Stimulated activated naive CD8-positive, alpha-beta T cell treated with anti-CD3 and anti-CD28 coated beads, Interleukin-15, Interleukin-2, amounts not matched to agents 100 ng/mL and 50 ng/mL, for 24 hours (primary cell): ENCODE measurements around the gene SOX6.

Source experiments
- H3K27ac Mint-ChIP-seq: one replicate; pipeline ENCODE4 v1.8.0; 2021; ENCODE audit warnings: mild to moderate bottlenecking, mixed read lengths
- H3K27me3 Mint-ChIP-seq: one replicate; pipeline ENCODE4 v1.8.0; 2021; ENCODE audit warnings: mixed read lengths
- H3K36me3 Mint-ChIP-seq: one replicate; pipeline ENCODE4 v1.8.0; 2021; ENCODE audit warnings: low read depth, mixed read lengths
- H3K4me1 Mint-ChIP-seq: one replicate; pipeline ENCODE4 v1.8.0; 2021; ENCODE audit warnings: low read depth, mixed read lengths
- H3K4me3 Mint-ChIP-seq: one replicate; pipeline ENCODE4 v1.8.0; 2021; ENCODE audit warnings: mild to moderate bottlenecking, mixed read lengths
- H3K9me3 Mint-ChIP-seq: one replicate; pipeline ENCODE4 v1.8.0; 2021; ENCODE audit warnings: mixed read lengths

The SOX6 gene

DNA sequence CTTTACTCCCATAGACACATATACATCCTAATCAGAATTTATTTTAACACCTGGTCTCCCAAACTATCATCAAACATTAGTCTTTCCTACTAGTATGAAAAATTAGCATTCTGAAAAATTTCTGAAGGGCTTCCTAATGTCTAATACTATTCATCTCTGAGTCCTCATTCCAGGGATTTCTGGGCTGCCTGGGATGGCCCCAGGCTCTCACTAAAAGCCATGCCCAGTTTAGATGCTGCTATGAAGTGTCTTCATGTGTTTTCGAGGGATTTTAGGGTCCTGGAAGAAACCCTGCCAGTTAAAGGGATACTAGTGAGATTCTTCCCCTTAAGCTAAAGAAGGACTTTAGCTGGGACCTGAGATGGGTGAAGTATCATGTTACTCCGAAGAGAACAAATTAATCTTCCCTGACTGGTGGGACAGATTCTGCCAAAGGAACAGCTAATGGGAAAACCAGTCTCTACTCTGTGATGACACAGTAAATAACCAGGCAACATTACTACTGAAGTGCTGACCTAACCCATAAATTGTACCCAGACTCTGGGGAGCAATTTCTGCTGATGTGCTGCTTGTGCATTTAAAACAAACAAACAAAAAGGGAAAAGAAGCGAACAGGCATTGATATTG lies 342.6 kb downstream of the SOX6 start:
- Mint-ChIP-seq H3K36me3 (no peaks in the 10 kb centered on the region), H3K4me1 (no peaks in the 10 kb centered on the region), H3K27me3 (no peaks in the 10 kb centered on the region), H3K4me3 (no peak overlapping the region), H3K9me3 (no peaks in the 10 kb centered on the region), H3K27ac (no peak overlapping the region)

DNA sequence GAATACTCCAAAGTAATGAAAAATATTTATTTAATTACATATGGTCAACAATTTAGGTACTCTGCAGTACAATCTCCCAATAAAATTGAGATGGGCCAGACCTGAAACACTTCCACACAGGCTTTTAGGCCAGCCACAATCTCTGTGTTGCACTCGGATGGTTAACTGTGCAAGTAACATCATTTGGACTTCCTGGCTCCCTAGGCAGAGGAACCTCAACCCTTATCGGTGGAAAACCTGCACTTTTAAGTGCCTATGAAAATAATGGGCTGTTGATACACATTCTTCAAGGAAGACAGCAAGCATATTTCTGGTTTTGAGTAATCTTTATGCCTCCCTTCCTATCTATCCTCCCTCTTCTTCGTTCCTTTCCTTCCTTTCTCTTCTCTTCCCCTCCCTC lies 343.1 kb downstream of the SOX6 start:
- Mint-ChIP-seq H3K27me3 (peaks cover 1% of the 10 kb centered on the region), H3K27ac (no peak overlapping the region), H3K4me1 (no peaks in the 10 kb centered on the region), H3K9me3 (no peaks in the 10 kb centered on the region), H3K36me3 (no peaks in the 10 kb centered on the region), H3K4me3 (no peak overlapping the region)

DNA sequence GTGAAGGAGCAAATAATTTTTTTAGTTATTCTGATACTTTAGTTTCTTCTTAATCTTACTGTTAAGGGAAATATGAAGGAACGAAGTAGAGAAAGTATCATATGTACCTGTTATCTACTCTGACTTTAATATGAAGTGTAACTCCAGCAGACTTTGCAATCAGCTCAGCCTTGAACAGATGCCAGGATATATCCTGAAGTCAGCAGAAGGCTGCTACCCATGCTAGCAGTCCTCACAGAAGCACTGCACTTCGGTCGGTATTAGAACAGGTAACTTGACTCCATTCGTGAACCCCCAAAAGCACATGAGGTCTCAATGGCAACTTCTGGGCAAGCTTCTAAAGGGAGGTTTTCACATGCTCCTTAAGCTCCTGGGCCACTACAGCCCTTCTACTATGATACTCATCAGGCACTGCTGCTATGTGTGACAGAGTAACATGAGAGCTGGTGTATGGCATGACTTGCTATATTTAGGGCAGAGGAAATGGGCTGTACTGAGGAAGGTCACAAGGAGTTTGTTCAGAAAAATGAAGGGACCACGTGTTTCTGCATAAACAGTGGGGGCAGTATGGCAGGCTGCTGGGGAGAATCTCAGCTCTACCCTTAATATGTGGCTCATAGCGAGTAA lies 344.1 kb downstream of the SOX6 start:
- Mint-ChIP-seq H3K4me3 (no peak overlapping the region), H3K27me3 (peaks cover 4% of the 10 kb centered on the region)

DNA sequence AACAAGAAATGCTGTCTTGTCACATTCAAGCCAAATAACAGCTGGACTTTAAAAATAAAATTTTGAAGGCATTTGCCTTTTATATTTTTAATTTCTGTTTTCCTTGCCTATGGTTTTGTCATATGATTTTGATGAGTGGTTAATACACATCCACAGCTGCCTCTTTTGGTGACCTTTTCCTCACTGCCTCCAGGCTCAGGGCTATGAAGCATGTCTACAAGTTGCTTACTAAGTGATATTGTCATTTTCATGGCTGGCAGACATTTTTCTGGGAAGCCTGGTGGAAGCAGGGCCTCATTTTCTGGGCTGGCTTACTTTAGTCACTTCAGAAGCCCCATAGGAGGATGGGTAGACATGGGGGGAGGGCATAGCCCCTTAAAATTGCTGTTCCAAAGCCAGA lies 344.9 kb downstream of the SOX6 start:
- Mint-ChIP-seq H3K27me3 (peaks cover 4% of the 10 kb centered on the region), H3K27ac (no peak overlapping the region), H3K4me1 (no peaks in the 10 kb centered on the region), H3K9me3 (no peaks in the 10 kb centered on the region), H3K4me3 (no peak overlapping the region), H3K36me3 (no peaks in the 10 kb centered on the region)

More for the DNA sequence above, 344.1 kb downstream of the SOX6 start:
- no peaks in the 10 kb centered on the region for H3K36me3 Mint-ChIP-seq
- H3K9me3 Mint-ChIP-seq: no peaks in the 10 kb centered on the region
- no peak overlapping the region for H3K27ac Mint-ChIP-seq
- no peaks in the 10 kb centered on the region for H3K4me1 Mint-ChIP-seq

DNA sequence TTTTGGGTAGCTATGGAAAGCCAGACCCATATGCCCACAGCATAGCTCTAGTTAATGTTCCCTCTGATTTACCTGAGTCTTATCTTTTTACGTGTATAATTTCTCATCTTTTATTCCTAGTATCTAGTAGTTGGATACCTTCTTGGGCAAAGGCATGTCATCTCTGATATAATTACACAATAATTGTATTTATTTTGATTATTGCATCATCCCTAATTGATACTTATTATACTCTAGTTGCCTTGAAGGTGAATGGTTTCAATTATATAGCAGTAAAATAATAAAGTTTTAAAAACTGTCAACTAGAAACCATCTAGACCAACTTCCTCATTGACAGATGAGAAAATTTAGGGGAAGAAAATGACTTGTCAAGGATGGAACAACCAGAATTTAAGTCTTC lies 347.3 kb downstream of the SOX6 start:
- no peak overlapping the region for H3K4me3 Mint-ChIP-seq
- no peaks in the 10 kb centered on the region for H3K36me3 Mint-ChIP-seq

DNA sequence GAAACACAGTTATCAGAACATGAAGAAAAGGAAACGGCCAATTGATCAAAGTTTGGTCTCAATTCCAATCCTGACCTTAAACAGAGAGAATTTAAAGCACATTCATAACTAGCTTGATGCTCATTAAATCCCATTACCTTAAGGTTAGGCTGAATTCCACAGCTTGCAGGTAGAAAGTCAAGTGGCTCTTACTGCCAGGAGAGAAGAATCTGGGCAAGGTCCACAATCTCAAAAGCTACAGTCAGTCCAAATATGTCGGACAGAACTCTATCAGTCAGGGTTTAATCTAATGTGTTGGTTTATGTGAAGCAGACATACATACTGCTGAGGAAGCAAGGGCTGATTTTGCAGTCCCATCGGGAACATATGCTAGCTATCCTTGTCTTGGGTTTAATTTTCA lies 348.8 kb downstream of the SOX6 start:
- H3K27ac Mint-ChIP-seq: no peak overlapping the region

More for the DNA sequence above, 347.3 kb downstream of the SOX6 start:
- H3K27ac Mint-ChIP-seq: no peak overlapping the region
- no peaks in the 10 kb centered on the region for H3K9me3 Mint-ChIP-seq
- peaks cover 7% of the 10 kb centered on the region for H3K27me3 Mint-ChIP-seq
- no peaks in the 10 kb centered on the region for H3K4me1 Mint-ChIP-seq

DNA sequence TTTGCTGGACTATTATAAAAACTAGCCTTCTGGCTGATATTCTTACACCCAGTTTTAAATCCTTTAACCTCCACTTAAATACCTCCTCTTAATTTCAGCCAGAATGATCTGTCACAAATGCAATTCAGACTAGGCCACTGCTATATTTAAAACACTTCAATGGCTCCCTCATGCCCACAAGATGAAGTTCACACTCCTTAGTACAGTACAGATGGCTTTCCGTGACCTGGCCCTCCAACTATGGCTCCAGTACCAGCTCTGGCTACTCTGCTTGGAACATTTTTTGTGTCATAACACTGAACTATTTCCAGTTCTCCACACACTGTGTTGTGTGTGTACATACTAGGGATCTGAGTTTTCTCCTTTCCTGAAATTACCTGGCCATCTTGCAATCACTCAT lies 353.4 kb downstream of the SOX6 start:
- Mint-ChIP-seq H3K4me1 (no peaks in the 10 kb centered on the region), H3K27me3 (peaks cover 4% of the 10 kb centered on the region), H3K27ac (no peak overlapping the region), H3K4me3 (no peak overlapping the region), H3K9me3 (no peaks in the 10 kb centered on the region), H3K36me3 (no peaks in the 10 kb centered on the region)

More for the DNA sequence above, 348.8 kb downstream of the SOX6 start:
- no peak overlapping the region for H3K4me3 Mint-ChIP-seq
- no peaks in the 10 kb centered on the region for H3K36me3 Mint-ChIP-seq
- no peaks in the 10 kb centered on the region for H3K9me3 Mint-ChIP-seq
- H3K4me1 Mint-ChIP-seq: no peaks in the 10 kb centered on the region
- peaks cover 7% of the 10 kb centered on the region for H3K27me3 Mint-ChIP-seq

DNA sequence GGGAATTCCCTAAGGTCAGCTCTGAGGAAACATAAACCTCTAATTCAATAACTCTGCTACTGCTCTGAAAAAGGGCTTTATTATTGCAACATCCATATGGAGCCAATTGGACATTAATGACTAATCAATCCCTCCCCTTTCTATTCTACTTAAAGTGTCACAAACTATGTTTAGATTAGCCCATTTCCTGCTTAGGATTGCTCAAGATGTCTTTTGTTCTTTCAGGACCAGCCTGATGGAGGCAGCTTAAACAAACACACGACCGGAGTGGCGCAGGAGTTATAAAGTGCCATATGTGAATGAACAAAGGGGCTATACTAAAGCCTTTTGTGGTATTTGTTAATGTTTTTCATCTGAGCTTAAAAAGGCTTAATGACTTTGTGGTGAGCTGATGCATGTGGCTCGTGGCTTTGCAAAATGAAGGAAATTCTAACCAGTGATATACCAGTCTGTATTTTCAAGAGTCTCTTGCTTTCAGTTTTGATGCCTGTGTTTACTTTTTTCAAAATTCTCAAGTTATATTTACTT lies 354.4 kb downstream of the SOX6 start:
- Mint-ChIP-seq H3K27ac (no peak overlapping the region), H3K4me3 (no peak overlapping the region), H3K36me3 (no peaks in the 10 kb centered on the region), H3K4me1 (no peaks in the 10 kb centered on the region), H3K27me3 (peaks cover 4% of the 10 kb centered on the region), H3K9me3 (no peaks in the 10 kb centered on the region)

DNA sequence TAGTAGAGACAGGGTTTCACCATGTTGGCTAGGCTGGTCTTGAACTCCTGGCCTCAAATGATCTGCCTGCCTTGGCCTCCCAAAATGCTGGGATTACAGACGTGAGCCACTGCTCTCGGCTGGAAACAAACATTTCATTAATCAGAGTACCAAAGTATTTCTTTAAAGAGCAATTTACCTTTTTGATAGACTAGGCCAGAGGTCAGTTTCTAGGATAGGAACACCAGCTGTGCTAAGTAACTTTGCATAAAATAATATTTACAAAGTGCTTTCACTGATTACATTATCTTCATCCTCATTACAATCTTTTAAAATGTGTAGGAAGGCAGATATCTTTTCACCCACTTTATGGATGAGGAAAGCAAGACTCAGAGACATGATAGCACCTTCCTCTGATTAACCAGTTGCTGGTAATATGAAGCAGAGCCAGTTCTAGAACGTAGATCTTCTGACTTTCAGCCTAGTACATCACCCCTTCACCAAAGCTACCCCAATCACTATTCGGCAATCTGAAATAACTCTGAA lies 355.2 kb downstream of the SOX6 start:
- no peak overlapping the region for H3K4me3 Mint-ChIP-seq

DNA sequence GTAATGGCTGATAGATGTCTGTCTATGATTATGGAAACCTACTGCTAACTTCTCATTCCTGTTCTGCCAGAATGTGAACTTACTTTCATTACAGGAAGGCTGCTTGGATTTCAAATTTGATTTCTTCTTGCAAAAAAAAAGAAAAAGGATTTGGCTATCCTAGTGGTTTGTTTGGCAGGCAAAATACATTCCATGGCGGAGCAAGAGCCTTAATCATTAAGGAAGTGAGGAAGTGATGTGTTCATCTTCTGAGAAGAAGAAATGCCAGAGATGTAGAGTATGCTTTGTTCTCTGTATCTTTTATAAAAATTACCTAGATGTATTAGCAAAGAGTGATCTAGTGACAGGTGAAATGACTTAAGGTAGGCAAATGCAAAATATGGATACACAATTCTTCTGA lies 356.3 kb downstream of the SOX6 start:
- no peak overlapping the region for H3K4me3 Mint-ChIP-seq
- H3K27me3 Mint-ChIP-seq: peaks cover 4% of the 10 kb centered on the region
- H3K9me3 Mint-ChIP-seq: no peaks in the 10 kb centered on the region
- no peaks in the 10 kb centered on the region for H3K36me3 Mint-ChIP-seq
- no peak overlapping the region for H3K27ac Mint-ChIP-seq
- H3K4me1 Mint-ChIP-seq: no peaks in the 10 kb centered on the region

More for the DNA sequence above, 355.2 kb downstream of the SOX6 start:
- no peaks in the 10 kb centered on the region for H3K9me3 Mint-ChIP-seq
- H3K27ac Mint-ChIP-seq: no peak overlapping the region
- H3K36me3 Mint-ChIP-seq: no peaks in the 10 kb centered on the region
- H3K27me3 Mint-ChIP-seq: peaks cover 4% of the 10 kb centered on the region
- no peaks in the 10 kb centered on the region for H3K4me1 Mint-ChIP-seq

DNA sequence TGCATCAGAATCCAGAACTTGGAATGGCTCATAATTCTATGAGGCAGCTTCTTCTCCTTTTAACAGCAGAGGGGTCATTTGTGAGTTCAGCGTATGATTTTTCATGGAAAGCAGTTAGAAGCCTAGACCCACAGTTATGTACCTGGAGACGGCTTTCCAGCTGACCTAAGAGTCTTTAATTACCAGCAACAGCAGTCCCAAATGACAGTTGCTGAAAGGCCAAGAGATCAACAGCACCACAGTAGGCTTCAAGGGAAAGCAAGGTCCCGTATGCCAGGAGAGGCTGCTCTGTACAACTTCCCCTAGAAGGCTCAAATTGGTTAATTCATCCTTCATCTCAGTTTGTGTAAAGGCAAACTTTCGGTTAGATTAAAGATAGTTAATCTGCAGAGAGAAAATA lies 363.0 kb downstream of the SOX6 start:
- Mint-ChIP-seq H3K9me3 (no peaks in the 10 kb centered on the region), H3K36me3 (no peaks in the 10 kb centered on the region), H3K27me3 (peaks cover 5% of the 10 kb centered on the region), H3K27ac (no peak overlapping the region), H3K4me3 (no peak overlapping the region), H3K4me1 (no peaks in the 10 kb centered on the region)

DNA sequence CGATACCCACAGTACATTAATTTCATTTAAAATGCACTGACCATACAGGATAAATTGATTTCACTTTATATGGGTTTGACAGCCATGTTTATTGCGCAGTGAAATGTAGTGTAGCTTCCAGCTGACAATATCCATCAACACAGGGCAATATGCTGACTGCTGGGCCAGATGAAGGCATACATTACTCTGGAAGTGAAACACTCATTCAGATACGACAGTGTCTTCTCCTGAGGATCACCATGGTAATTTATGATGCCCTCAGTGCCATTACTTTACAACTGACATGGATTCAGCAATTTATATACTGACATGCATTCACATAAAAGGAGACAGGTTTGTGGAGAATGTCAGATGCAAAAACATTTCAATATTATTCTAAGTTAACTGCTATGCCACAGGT lies 365.1 kb downstream of the SOX6 start:
- peaks cover 5% of the 10 kb centered on the region for H3K27me3 Mint-ChIP-seq
- no peaks in the 10 kb centered on the region for H3K9me3 Mint-ChIP-seq
- H3K4me3 Mint-ChIP-seq: no peak overlapping the region
- no peaks in the 10 kb centered on the region for H3K4me1 Mint-ChIP-seq
- H3K36me3 Mint-ChIP-seq: no peaks in the 10 kb centered on the region
- H3K27ac Mint-ChIP-seq: no peak overlapping the region

DNA sequence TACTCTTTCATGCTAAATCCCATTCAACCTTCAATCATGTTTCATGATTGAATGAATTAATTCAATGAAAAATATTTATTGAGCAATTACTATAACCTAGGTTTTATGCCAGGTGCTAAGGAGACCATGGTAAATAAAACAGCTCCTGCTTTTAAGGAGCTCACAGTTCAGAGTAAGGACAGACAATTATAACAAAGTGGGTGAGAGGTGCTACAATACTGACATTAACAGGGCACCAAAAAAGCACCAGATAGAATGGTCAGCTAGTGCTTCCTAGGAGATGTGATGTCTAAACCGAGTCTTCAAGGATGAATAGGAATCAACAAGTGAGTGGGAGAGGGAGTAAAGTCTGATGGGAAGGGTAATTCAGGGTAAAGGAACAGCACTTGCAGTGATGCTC lies 366.7 kb downstream of the SOX6 start:
- Mint-ChIP-seq H3K9me3 (no peaks in the 10 kb centered on the region), H3K4me3 (no peak overlapping the region), H3K36me3 (no peaks in the 10 kb centered on the region), H3K4me1 (no peaks in the 10 kb centered on the region), H3K27me3 (peaks cover 3% of the 10 kb centered on the region), H3K27ac (no peak overlapping the region)

DNA sequence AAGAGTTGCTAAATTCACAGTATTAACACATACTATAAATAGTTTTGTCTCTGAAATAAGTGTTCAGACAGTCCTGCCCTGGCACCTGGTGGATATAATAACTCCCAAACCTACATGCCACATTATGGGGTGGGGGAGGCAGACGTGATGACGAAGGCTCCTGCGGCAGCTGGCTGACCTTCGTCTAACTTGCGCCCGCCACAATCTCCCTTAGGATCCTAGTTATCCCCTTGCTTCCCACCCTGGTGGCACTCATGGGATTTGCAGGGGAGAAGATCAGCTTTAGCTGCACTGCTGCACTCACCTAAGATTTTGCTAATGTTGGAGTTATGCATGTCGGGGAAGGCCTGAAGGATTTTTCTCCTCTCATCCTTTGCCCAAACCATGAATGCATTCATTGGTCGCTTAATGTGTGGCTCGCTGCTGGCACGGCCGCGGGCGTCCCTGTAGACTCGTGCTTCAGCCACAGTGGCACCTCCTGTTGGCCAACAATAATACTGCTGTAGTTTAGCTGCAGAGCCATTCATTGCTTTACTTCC lies 367.6 kb downstream of the SOX6 start:
- no peak overlapping the region for H3K4me3 Mint-ChIP-seq
- H3K9me3 Mint-ChIP-seq: no peaks in the 10 kb centered on the region
- no peaks in the 10 kb centered on the region for H3K4me1 Mint-ChIP-seq
- H3K36me3 Mint-ChIP-seq: no peaks in the 10 kb centered on the region
- H3K27me3 Mint-ChIP-seq: no peaks in the 10 kb centered on the region
- H3K27ac Mint-ChIP-seq: no peak overlapping the region

DNA sequence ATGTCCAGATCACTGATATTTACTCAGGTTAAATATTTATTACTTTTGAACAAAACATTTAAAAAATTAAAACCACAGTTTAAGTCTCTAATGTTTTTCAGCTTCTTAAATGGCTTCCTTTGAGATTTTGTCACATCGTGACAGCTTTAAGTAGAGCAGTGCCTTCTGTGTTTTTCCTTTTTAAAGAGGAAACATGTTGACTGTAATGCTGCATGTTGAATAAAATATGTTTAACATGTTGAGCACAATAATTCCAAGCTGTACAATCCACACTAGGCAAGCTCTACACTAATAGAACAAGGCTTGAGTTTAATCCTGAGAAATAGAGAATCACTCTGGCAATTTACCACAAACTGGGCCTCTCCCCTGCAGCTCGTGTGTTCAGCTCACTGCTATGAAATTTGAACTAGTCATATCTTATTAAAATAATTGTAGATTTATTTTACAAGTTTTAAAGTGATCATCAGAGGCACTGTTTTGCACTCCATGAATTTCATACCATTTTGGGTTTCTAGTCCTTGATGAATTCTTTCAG lies 368.3 kb downstream of the SOX6 start:
- no peaks in the 10 kb centered on the region for H3K27me3 Mint-ChIP-seq
- no peaks in the 10 kb centered on the region for H3K9me3 Mint-ChIP-seq
- no peaks in the 10 kb centered on the region for H3K36me3 Mint-ChIP-seq
- H3K4me3 Mint-ChIP-seq: no peak overlapping the region
- no peak overlapping the region for H3K27ac Mint-ChIP-seq
- H3K4me1 Mint-ChIP-seq: no peaks in the 10 kb centered on the region
